CD4-positive, alpha-beta T cell treated with Interleukin-4 for 4 hours (primary cell): ENCODE measurements around the gene SPESP1.

Source experiments
- DNase-seq: peaks from one replicate; pipeline ENCODE4 v3.0.0-alpha.2; 2020

SPESP1 gene

DNA sequence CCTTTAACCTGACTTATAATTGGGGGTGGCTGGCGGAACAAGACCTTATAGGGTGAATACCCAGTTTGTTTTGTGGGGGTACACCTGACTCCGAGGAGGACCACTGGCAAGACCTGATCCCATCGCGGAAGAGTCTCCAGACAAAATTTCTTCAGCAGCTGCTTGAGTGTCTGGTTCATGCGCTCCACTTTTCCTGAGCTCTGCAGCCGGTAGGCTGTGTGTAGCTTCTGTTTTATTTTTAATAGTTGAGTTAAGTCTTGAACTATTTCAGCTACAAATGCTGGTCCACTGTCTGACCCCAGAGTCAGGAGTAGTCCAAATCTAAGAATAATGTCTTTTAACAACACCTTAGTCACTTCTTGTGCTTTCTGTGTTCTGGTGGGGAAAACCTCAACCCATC, 63.0 kb downstream of the SPESP1 start:
- DNase-seq: no peak

DNA sequence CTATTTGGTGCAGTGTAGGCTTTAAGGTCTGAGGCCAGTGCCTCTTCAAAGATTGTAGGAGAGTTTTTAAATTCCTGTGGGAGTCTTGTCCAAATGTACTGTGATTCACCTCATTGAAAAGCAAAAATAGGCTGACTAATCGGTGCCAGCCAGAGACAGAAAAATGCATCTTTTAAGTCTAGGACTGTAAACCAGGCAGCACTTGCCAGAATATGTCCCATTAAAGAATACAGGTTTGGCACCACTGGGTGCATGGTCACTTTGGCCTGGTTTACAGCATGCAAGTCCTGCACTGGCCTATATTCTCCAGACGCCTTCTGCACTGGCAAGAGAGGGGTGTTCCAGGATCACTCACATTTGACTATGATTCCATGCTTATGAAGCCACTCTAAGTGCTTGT, 63.8 kb downstream of the SPESP1 start:
- no peak for DNase-seq

DNA sequence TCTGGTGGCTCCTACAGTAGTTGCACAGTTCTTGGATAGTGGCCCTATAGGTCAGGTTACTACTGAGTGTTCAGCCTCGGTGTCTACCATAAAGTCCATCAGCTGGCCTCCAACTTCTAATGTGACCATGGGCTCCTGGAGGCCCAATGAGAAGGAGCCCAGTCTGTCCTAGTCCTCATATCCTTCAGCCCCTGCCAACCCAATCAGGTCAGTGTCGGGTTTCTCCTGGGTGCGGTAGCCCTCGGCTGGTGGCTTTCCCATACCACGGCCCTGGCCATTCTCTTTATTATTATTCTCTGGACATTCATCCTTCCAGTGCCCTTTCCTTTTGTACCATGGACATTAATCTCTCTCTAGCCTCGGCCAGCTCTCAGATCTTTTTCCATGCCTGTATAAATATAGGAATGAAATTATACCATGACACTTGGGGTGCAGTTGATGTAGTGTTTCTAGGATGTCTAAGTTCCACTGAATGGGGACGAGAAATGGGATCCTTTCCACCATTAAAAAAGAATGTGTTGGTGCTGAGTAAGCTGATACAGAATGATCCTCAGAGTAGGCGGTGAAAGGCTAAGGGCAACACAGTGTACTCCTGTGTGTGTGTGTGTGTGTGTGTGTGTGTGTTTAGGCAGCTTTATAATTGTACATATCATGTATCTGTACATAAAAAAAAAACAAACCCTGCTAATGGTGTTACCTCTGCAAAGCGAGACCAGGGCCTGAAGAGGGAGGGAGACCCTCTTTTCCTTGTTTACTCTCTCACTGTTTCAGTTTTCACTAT, 64.8 kb downstream of the SPESP1 start:
- DNase-seq: no peak
